Bronchial epithelial cell (primary cell): ENCODE measurements around the gene C1QTNF7. TPM values are rescaled to one million over a fixed set of nuclear protein-coding genes. Genes with fewer than 3 reads are reported as not detected.
A peak's percentile ranks its signal among the peaks of the same experiment; 100 is the strongest.

Experiments used
- DNase-seq: peaks from one replicate; pipeline ENCODE4 v3.0.0-alpha.2; 2010; ENCODE audit warnings: low read depth
- FAIRE-seq: peaks from 2 replicates; lab custom pipeline; 2011; peaks lifted over from hg19 to GRCh38; lab: Jason Lieb, UNC
- H3K27me3 ChIP-seq: 2 replicates; pipeline ENCODE4 v1.5.1; 2011; ENCODE audit warnings: low read length; ENCODE audit not compliant: control insufficient read depth, insufficient read depth
- H3K36me3 ChIP-seq: 2 replicates; pipeline ENCODE4 v1.5.1; 2011; ENCODE audit warnings: low read length; ENCODE audit not compliant: control insufficient read depth, insufficient read depth
- H3K4me3 ChIP-seq: 2 replicates; pipeline ENCODE4 v1.5.1; 2011; ENCODE audit warnings: mild to moderate bottlenecking, low read depth, low read length, control low read depth
- CTCF ChIP-seq: IDR thresholded peaks from 2 replicates; pipeline ENCODE4 v1.5.1; 2011; ENCODE audit warnings: mild to moderate bottlenecking, moderate library complexity, low read length, control low read depth, inconsistent platforms; ENCODE audit not compliant: insufficient read depth, severe bottlenecking
- total RNA-seq: library from RNA; depleted of rRNA; stranded (reverse); fragments of >200 nt; gene quantifications from 2 replicates; pipeline ENCODE4 v1.2.1, GENCODE V29; 2014

The C1QTNF7 gene
- total RNA-seq, 1 donor from 2014 or later: not detected

GRCh38 chr4:15385515-15385914 lies 42.3 kb upstream of the C1QTNF7 start:
- no peaks in the 10 kb centered on the region for H3K36me3 ChIP-seq
- FAIRE-seq: no peak
- TF ChIP-seq CTCF: no peak

GRCh38 chr4:15385928-15386327 lies 41.9 kb upstream of the C1QTNF7 start:
- FAIRE-seq (no peak), DNase-seq (no peak)
- Histone ChIP-seq H3K36me3 (no peaks in the 10 kb centered on the region), H3K4me3 (no peak overlapping the region), H3K27me3 (peaks cover 2% of the 10 kb centered on the region)
- no peak for TF ChIP-seq CTCF

More at GRCh38 chr4:15385515-15385914, 42.3 kb upstream of the C1QTNF7 start:
- DNase-seq: no peak
- H3K4me3 ChIP-seq: no peak overlapping the region
- peaks cover 2% of the 10 kb centered on the region for H3K27me3 ChIP-seq

GRCh38 chr4:15390494-15390893 lies 37.3 kb upstream of the C1QTNF7 start:
- H3K4me3 ChIP-seq: no peak overlapping the region
- H3K36me3 ChIP-seq: no peaks in the 10 kb centered on the region
- no peak for FAIRE-seq
- TF ChIP-seq CTCF: no peak
- peaks cover 2% of the 10 kb centered on the region for H3K27me3 ChIP-seq
- no peak for DNase-seq

DNA sequence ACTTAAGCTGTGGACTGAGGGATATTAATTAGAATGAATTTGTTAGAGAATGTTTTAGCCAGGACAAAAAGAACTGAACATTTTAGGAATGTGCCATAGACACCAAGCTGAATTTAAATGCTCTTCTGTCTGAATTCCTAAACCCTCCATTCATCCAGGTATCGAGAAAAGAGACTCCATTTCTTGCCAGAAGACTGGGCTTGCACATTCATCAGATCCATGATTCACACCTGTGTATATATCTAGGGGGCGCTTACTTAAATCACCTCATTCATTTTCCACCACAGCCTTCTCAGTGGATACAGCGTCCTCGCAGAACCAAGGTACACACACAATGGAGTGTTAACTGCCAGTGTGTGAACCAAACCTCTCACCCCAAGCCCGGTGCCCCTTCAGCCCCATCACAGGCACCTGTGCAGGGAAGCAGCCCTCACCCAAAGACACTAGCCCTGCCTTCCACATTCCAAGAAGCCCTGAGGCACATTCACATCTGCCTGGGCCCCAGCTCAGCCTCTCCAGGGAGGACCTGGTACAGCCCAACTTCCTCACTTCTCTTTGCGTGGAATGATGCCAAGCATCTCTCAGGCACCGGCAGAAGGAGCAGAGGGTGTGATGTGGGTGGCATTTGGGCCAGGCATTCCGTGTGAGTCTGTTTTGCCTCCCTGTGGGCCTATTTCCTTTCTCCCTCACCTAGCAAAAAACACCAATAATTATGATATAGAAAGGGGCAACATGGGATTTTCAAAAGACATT lies 35.6 kb upstream of the C1QTNF7 start:
- no peak for FAIRE-seq

DNA sequence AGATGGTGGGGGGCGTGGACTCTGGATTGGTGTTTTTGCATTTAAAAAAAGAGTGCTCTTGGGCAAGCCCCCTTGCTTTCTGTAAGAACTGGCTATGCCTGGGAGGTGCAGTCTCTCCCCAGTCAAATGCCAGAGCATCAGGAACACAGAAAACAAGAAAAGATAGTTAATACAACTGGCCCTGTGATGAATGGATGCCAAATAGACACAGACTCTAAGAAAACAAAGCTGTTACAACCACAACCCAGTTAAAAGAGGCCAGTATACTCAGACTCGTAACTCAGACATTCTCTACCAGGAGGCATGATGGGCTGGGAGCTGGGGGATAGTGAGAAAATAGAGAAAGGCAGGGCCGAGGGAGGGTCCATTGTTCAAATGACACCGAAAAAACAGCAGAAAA lies 32.5 kb upstream of the C1QTNF7 start:
- DNase-seq: no peak
- TF ChIP-seq CTCF: no peak
- H3K36me3 ChIP-seq: no peaks in the 10 kb centered on the region
- no peaks in the 10 kb centered on the region for H3K27me3 ChIP-seq
- no peak overlapping the region for H3K4me3 ChIP-seq
- no peak for FAIRE-seq

More for the DNA sequence above, 35.6 kb upstream of the C1QTNF7 start:
- TF ChIP-seq CTCF: no peak
- no peaks in the 10 kb centered on the region for H3K36me3 ChIP-seq
- peak; percentile 63 for DNase-seq
- H3K4me3 ChIP-seq: no peak overlapping the region
- H3K27me3 ChIP-seq: peaks cover 2% of the 10 kb centered on the region
